ENCODE results near the gene PCDHB9. TPM values are rescaled to one million over a fixed set of nuclear protein-coding genes. Genes with fewer than 3 reads are reported as not detected.
"Not testable (repeated sequence)": the region's sequence is repeated elsewhere in the genome, so short reads cannot be mapped to it uniquely, and the experiment has no call there.

PCDHB9 gene
- total and polyA plus RNA-seq, 2 donors (not counting 1 experiment from before 2014, with no cell fraction given), result 0.12 TPM

DNA sequence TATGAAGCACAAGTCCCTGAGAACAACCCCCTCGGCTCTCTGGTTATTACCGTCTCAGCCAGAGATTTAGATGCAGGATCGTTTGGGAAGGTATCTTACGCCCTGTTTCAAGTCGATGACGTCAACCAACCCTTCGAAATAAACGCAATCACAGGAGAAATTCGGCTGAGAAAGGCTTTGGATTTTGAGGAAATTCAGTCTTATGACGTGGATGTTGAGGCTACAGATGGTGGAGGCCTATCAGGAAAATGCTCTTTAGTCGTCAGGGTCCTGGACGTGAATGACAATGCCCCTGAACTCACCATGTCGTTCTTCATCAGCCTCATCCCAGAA is 36.0 kb upstream of the PCDHB9 start:
- POLR2A ChIA-PET, result no interaction called here
- Histone ChIP-seq H3K4me3 (ENCODE audit: control extremely low read depth in 1 of 5, extremely low read depth in 1 of 5, insufficient read depth in 1 of 5, low read depth in 2 of 5, low read length in 4 of 5) (no peak overlapping the region), H3K79me2 (ENCODE audit: control insufficient read depth, insufficient read depth, low read length) (no peaks in the 10 kb centered on the region), H3K9me3 (ENCODE audit: control extremely low read depth in 1 of 3, control insufficient read depth in 2 of 3, insufficient read depth in 1 of 3, low read length in 2 of 3) (peaks cover 0 to 31% (median 9%) of the 10 kb centered on the region in 3 donors), H3K9ac (ENCODE audit: low read length) (no peak overlapping the region), H3K4me2 (replicated peaks; ENCODE audit: low read depth, low read length, poor library complexity, severe bottlenecking) (no peak overlapping the region), H4K20me1 (ENCODE audit: control insufficient read depth, insufficient read depth, low read length, poor library complexity, severe bottlenecking) (no peaks in the 10 kb centered on the region), H3K27ac (ENCODE audit: low read length in 2 of 2) (no peak overlapping the region), H2AFZ (ENCODE audit: insufficient read depth, low read depth, low read length, poor library complexity, severe bottlenecking) (no peak overlapping the region), H3K27me3 (replicated peaks in 1 of 4; ENCODE audit: control extremely low read depth in 1 of 4, control insufficient read depth in 3 of 4, insufficient read depth in 4 of 4, low read length in 3 of 4) (peaks cover 0 to 8% (median 5%) of the 10 kb centered on the region in 4 experiments), H3K4me1 (ENCODE audit: control insufficient read depth in 2 of 2, insufficient read depth in 2 of 2, low read length in 2 of 2) (no peaks in the 10 kb centered on the region), H3K36me3 (replicated peaks in 1 of 2; ENCODE audit: control extremely low read depth in 1 of 2, control insufficient read depth in 1 of 2, extremely low read depth in 1 of 2, insufficient read depth in 2 of 2, low read length in 1 of 2) (no peaks in the 10 kb centered on the region)
- ATAC-seq (ENCODE audit: low read depth) (no peak), DNase-seq (no peak)
- H3K4me3 Mint-ChIP-seq, result no peak overlapping the region
- H3K27ac Mint-ChIP-seq, result no peak overlapping the region
- no peak for TF ChIP-seq EZH2 (IDR thresholded peaks at IDR 0.05; ENCODE audit: borderline replicate concordance, insufficient read depth, low read depth, low read length, poor library complexity, severe bottlenecking)
- TF ChIP-seq, protein P1, sequence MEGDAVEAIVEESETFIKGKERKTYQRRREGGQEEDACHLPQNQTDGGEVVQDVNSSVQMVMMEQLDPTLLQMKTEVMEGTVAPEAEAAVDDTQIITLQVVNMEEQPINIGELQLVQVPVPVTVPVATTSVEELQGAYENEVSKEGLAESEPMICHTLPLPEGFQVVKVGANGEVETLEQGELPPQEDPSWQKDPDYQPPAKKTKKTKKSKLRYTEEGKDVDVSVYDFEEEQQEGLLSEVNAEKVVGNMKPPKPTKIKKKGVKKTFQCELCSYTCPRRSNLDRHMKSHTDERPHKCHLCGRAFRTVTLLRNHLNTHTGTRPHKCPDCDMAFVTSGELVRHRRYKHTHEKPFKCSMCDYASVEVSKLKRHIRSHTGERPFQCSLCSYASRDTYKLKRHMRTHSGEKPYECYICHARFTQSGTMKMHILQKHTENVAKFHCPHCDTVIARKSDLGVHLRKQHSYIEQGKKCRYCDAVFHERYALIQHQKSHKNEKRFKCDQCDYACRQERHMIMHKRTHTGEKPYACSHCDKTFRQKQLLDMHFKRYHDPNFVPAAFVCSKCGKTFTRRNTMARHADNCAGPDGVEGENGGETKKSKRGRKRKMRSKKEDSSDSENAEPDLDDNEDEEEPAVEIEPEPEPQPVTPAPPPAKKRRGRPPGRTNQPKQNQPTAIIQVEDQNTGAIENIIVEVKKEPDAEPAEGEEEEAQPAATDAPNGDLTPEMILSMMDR (IDR thresholded peaks at IDR 0.05), result no peak
- WGBS (ENCODE audit: insufficient coverage), result 48% methylated on average over 13 of the region's 13 CpGs
- no peaks in the 10 kb centered on the region for H3K4me1 Mint-ChIP-seq
- H3K27me3 Mint-ChIP-seq, result peaks cover 21% of the 10 kb centered on the region
- intact Hi-C loops (cut with micrococcal nuclease), result no loop called here
- CTCF ChIA-PET, result no interaction called here
- no peaks in the 10 kb centered on the region for H3K9me3 Mint-ChIP-seq (ENCODE audit: insufficient read depth)

DNA sequence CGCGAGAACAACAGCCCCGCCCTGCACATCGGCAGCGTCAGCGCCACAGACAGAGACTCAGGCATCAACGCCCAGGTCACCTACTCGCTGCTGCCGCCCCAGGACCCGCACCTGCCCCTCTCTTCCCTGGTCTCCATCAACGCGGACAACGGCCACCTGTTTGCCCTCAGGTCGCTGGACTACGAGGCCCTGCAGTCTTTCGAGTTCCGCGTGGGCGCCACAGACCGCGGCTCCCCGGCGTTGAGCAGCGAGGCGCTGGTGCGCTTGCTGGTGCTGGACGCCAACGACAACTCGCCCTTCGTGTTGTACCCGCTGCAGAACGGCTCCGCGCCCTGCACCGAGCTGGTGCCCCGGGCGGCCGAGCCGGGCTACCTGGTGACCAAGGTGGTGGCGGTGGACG is 35.3 kb upstream of the PCDHB9 start:
- H3K27me3 ChIP-seq (replicated peaks in 1 of 4; ENCODE audit: control extremely low read depth in 1 of 4, control insufficient read depth in 3 of 4, insufficient read depth in 4 of 4, low read length in 3 of 4); intact Hi-C loops (cut with micrococcal nuclease); CTCF ChIA-PET; H3K27ac ChIP-seq (ENCODE audit: low read length in 2 of 2); H3K9me3 Mint-ChIP-seq (ENCODE audit: insufficient read depth); H3K79me2 ChIP-seq (ENCODE audit: control insufficient read depth, insufficient read depth, low read length); H3K4me3 Mint-ChIP-seq; H4K20me1 ChIP-seq (ENCODE audit: control insufficient read depth, insufficient read depth, low read length, poor library complexity, severe bottlenecking); H3K27ac Mint-ChIP-seq; H3K4me1 Mint-ChIP-seq; ATAC-seq (ENCODE audit: low read depth); DNase-seq; POLR2A ChIA-PET; H3K4me2 ChIP-seq (replicated peaks; ENCODE audit: low read depth, low read length, poor library complexity, severe bottlenecking); H3K36me3 ChIP-seq (replicated peaks in 1 of 2; ENCODE audit: control extremely low read depth in 1 of 2, control insufficient read depth in 1 of 2, extremely low read depth in 1 of 2, insufficient read depth in 2 of 2, low read length in 1 of 2); H3K9ac ChIP-seq (ENCODE audit: low read length); H3K4me1 ChIP-seq (ENCODE audit: control insufficient read depth in 2 of 2, insufficient read depth in 2 of 2, low read length in 2 of 2); H3K4me3 ChIP-seq (ENCODE audit: control extremely low read depth in 1 of 5, extremely low read depth in 1 of 5, insufficient read depth in 1 of 5, low read depth in 2 of 5, low read length in 4 of 5); H2AFZ ChIP-seq (ENCODE audit: insufficient read depth, low read depth, low read length, poor library complexity, severe bottlenecking): not testable (repeated sequence)
- peaks cover 0 to 36% (median 9%) of the 10 kb centered on the region in 3 donors for H3K9me3 ChIP-seq (ENCODE audit: control extremely low read depth in 1 of 3, control insufficient read depth in 2 of 3, insufficient read depth in 1 of 3, low read length in 2 of 3)
- peaks cover 28% of the 10 kb centered on the region for H3K27me3 Mint-ChIP-seq
- 48% methylated on average over 22 of the region's 41 CpGs for WGBS (ENCODE audit: insufficient coverage)

DNA sequence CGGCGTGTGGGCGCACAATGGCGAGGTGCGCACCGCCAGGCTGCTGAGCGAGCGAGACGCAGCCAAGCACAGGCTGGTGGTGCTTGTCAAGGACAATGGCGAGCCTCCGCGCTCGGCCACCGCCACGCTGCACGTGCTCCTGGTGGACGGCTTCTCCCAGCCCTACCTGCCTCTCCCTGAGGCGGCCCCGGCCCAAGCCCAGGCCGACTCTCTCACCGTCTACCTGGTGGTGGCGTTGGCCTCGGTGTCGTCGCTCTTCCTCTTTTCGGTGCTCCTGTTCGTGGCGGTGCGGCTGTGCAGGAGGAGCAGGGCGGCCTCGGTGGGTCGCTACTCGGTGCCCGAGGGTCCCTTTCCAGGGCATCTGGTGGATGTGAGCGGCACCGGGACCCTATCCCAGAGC is 34.9 kb upstream of the PCDHB9 start:
- H3K4me3 Mint-ChIP-seq; H3K4me2 ChIP-seq (replicated peaks; ENCODE audit: low read depth, low read length, poor library complexity, severe bottlenecking); intact Hi-C loops (cut with micrococcal nuclease): not testable (repeated sequence)

More for the DNA sequence above, 34.9 kb upstream of the PCDHB9 start:
- H3K9ac ChIP-seq (ENCODE audit: low read length); H3K27me3 ChIP-seq (replicated peaks in 1 of 4; ENCODE audit: control extremely low read depth in 1 of 4, control insufficient read depth in 3 of 4, insufficient read depth in 4 of 4, low read length in 3 of 4); H4K20me1 ChIP-seq (ENCODE audit: control insufficient read depth, insufficient read depth, low read length, poor library complexity, severe bottlenecking); H3K27ac ChIP-seq (ENCODE audit: low read length in 2 of 2); H3K4me1 ChIP-seq (ENCODE audit: control insufficient read depth in 2 of 2, insufficient read depth in 2 of 2, low read length in 2 of 2); DNase-seq; CTCF ChIA-PET; H2AFZ ChIP-seq (ENCODE audit: insufficient read depth, low read depth, low read length, poor library complexity, severe bottlenecking); H3K36me3 ChIP-seq (replicated peaks in 1 of 2; ENCODE audit: control extremely low read depth in 1 of 2, control insufficient read depth in 1 of 2, extremely low read depth in 1 of 2, insufficient read depth in 2 of 2, low read length in 1 of 2); H3K79me2 ChIP-seq (ENCODE audit: control insufficient read depth, insufficient read depth, low read length); POLR2A ChIA-PET; H3K4me3 ChIP-seq (ENCODE audit: control extremely low read depth in 1 of 5, extremely low read depth in 1 of 5, insufficient read depth in 1 of 5, low read depth in 2 of 5, low read length in 4 of 5); H3K4me1 Mint-ChIP-seq; H3K9me3 Mint-ChIP-seq (ENCODE audit: insufficient read depth); ATAC-seq (ENCODE audit: low read depth); H3K27ac Mint-ChIP-seq: not testable (repeated sequence)
- peaks cover 0 to 38% (median 12%) of the 10 kb centered on the region in 3 donors for H3K9me3 ChIP-seq (ENCODE audit: control extremely low read depth in 1 of 3, control insufficient read depth in 2 of 3, insufficient read depth in 1 of 3, low read length in 2 of 3)
- WGBS (ENCODE audit: insufficient coverage), result 44% methylated on average over 27 of the region's 36 CpGs
- H3K27me3 Mint-ChIP-seq, result peaks cover 31% of the 10 kb centered on the region

Measured in B cell (primary cell).